HS-27A (cell line): Measurements from ENCODE around the gene ECI1.
"Not testable (repeated sequence)": the region's sequence is repeated elsewhere in the genome, so short reads cannot be mapped to it uniquely, and the experiment has no call there.

Experiments
- DNase-seq: peaks from one replicate; pipeline ENCODE4 v3.0.0-alpha.2; 2012; ENCODE audit warnings: low read depth, missing footprints

Gene ECI1

DNA sequence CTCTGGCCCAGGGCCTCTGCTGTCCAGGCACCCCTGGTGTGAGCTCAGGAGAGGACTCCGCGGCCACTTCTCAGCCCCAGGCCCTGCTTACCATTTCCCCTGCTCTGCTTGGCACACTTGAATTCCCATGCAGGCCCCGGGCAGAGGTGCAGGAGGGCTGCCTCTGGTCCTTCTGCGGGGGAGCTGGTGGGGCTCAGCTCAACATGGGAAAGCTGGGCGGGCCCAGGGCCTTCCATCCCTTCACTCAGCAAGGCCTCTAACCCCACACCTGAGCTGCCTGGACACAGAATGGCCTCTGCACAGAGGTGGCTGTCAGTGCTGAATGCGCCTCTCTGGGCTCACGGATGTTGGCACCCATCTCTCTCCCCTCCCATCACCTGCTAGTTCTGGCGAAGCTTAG is 29.1 kb upstream of the ECI1 start:
- no peak for DNase-seq

DNA sequence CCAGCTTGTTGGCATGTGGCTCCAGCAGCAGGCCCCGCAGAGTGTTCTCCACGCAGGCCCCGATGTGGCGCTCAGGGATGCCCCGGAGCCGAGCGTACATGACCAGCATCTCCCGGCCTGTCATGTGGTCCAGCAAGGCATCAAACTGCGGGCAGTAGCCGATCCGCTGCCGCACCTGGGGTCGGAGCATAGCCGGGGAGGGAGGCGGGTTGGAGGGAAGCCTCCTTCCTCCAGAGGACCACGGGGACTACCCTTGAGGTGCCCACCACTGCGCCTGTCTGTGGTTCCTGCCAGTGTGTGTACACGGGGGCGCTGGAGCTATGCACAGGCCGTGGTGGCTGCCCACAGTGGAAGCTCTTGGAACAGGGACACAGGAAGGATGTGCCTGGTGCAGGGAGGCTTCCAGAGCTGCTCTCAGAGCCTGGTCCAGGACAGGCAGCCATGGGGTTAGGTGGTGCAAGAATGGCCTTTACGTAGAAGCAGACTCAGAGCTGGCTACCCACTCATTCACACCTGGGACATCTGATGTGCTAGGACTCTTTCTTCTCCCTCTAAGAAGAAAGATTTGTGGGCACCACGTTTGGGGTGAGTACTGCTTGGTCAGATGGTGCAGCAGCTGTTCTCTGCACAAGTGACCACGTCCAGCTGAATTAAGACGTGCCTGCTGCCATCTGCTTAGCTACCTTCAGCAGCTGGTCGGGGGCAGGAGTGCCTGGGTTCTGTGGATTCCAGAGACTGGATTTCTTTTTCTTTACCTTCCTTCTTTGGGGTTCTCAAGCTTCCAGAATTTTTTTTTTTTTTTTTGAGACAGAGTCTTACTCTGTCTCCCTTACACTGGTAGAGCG is 27.8 kb upstream of the ECI1 start:
- no peak for DNase-seq

DNA sequence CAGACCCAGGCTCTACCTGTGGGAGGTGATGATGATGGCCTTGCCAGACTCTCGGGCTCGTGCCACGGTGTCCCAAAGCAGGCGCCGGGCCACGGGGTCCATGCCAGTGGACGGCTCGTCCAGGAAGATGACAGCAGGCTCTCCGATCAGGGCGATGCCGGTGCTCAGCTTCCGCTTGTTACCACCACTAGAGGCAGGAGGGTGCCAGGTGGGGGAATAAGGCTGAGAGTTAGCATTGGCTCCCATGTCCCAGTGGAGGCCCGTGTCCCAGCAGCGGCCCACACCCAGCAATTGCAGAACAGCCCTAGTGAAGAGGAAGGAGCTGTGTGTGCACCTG is 26.9 kb upstream of the ECI1 start:
- DNase-seq: no peak

DNA sequence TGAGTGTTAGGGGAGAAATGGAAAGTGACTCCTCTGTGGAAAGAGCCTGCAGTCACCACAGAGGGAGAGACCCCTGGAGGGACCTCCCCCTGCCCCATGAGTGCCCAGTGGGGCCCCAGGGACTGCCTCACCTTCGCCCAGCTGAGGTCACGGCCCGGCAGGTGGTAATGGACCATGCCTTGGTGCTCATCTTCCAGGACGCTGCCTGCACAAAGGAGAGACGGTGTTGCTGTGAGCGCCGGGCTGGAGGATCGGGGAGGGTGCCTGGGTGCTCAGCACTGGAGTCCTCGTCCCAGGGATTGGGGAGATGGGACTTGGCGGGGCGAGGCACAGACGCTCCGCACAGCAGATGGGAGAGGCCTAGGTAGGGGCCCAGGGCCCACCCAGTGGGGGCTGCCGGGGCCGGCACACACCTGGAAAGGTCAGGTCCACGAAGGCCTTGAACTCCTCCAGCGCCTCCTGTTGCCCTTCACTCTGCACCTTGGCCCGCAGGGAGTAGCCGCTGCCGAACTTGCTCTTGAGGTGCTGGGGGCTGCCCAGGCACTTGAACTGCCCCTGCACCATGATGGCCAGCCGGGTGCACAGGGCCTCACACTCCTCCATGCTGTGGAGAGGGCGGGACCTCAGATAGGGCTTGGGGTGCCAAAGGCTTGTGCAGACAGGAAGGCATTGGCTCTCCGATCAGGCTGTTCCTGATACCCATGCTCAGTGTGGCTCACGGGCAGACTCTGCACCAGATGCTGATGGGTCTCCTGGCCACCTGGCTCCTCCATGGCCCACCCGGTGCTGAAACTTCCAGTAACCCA is 26.3 kb upstream of the ECI1 start:
- DNase-seq: no peak

DNA sequence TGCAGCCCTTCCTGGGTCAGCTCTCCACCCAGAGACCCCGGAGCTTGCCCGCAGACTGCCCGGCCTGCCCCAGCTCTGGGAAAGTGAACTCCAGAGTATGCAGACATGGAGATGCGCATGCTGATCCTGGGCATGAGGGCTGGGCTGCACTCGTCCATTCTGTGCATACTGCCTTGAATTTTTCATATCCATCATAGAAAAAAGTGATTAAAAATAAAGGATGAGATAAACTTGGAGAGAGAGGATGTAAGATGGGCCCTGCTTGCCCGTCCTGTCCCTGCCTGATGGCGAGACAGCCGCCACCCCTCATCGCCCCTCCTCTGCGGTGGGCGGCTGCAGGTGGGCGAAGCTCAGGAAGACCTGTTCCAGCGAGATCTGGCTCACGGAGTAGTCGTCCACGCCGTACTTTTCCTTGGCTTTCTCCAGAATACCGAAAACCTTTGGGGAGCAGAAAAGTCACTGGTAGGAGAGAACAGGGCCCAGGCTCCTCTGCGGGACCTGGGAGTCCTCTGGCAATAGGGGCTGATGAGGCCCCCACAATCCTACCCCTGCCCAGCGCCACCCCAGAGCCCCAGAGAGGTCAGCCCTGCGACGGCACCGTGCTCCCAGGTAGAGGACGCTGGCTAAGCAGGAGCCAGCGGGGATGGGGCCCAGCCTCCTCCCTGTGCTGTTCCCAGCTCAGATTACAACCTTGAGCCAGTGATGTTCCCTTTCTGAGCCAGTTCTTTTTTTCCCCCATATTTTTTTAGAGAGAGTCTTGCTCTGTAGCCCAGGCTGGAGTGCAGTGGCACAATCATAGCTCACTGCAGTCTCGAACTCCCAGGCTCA is 25.2 kb upstream of the ECI1 start:
- no peak for DNase-seq

DNA sequence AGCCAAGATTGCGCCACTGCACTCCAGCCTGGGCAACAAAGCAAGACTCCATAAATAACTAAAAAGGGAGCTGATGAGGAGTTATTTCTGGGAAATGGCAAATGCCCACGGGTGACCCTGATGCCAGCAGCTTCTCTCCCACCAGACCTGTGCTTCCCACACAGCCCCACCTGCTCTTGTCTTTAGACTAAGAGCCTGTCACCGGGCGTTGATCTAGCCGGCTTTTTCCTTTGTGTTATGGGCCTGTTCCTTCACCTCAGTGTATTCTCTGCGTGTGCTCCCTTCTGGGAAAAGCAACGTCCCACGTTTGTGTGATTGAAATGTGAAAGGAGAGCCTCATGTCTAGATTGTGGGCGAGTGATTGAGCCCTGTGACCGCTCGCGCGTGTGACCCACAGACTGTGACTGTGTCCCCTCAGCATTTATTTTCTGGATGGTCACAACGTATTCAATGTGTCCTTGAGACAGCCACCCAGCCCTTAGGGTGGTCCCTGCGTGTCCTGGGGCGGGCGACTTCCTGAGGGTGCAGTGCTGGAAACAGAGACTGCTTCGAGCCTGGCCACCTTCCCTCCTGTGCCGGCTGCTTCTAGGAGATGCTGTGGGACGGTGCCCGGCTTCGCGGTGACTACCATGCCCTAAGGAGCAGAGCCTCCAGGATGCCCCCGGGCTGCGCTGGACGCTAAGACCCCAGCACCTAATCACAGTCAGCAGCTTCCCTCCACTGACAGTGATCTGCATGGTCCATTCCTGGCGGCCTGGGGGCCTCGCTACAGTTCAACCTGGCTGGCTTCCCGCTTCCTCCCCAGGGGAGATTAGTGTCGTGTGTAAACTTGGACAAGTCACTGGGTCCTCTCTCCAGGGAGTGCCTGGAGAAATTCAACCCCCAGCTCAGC is 24.3 kb upstream of the ECI1 start:
- DNase-seq: no peak

DNA sequence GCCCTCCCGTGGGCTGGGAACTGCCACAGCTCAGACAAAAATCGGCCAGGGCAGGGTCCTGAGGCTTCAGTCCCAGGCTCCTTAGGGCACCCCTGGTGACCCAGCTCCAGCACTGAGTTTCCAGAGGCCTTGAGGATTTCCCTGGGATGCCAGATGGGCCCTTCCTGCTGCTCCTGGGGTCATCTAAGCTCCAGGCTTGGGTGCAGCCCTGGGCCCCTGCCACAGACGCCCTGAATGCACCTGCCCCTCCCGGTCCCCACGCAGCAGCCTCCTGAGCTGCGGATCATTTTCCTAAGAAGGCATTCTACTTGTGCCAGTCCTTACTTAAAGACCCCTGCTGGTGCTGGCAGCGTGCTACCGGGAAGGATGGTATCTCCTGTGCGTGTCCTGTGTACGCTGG is 22.5 kb upstream of the ECI1 start:
- no peak for DNase-seq

DNA sequence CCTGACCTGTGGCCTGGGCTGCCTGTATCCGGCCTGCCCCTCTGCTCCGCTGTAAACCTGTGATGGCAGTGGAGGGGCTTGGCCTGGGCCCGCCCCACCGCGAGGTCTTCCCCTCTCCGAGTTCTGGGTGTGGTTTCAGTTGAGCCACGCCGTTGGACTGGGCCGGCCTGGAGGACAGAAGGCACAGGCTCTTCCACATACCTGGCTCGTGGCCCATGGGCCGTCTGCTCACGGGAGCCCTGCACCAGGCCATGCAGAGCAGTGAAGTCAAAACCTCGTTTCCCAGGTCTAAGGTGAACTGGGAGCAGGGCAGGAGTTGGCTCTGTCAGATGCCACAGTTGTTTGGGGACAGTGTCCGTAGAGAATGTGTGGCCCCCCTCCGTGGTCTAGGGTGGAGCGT is 22.1 kb upstream of the ECI1 start:
- DNase-seq: no peak

DNA sequence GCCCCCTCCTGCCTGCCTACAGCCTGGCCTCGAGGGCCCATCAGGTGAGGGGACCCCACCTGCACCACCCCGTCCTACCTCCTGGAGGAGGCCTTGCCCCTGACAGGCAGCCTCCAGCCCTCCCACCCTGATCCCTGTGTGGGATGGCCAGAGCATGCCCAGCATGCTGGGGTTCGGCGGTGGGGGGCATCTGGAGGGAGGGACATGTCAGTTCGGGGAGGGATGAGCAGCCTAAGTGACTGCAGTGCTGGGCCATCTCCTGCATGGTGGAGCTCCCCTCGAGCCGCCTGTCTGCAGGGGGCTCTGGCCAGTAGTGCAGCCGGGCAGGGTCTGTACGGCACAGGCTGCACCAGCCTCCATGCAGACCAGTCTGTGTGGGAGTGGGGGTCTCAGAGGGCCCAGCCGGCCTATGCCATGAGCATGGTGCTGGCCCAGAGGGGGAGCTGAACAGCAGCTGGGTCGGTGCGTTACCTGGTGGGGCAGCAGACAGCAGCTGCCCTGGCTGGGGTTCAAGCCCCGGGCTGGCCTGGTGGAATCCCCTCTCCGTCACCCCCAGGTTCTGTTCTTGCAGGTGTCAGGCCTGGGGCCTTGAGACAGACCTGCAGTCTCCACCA is 20.6 kb upstream of the ECI1 start:
- no peak for DNase-seq

DNA sequence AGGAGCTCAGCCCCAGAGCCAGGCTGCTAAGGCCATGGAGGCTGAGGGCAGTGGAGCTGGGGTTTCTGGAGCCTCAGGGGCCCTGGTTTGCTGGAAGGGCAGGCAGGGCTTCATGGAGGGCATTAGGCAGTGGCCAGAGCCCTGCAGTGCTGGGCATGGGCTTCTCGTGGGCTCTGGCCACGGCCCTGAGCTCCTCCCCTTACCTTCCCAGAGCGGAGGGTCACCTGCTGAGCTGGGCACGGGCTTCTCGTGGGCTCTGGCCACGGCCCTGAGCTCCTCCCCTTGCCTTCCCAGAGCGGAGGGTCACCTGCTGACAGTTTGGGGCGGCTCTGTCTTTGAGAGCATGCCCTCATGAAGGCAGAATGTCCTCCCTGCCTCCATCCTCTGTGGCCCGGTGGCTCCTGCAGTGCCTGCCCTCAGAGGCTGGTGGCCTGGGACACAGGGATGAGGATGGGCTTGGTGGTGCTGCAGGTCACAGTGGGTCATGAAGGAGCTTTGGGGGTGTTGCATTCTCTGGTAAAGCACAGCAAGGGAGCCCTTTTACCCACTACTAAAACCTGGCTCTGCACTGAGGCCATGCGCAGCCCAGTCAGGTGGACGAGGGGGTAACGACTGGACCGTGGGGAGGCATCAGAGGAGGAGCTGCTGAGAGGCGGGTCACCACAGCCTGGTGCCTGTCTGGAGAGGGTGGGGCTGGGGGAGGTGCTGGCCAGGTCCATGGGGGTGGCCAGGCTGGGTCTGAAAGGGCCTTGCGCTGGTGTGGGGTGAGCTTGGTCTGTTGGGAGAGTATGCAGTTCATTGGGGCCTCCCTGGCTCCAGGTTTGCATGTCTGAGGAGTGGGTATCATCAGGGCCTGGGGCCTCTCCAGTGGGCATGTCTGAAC is 19.4 kb upstream of the ECI1 start:
- no peak for DNase-seq

DNA sequence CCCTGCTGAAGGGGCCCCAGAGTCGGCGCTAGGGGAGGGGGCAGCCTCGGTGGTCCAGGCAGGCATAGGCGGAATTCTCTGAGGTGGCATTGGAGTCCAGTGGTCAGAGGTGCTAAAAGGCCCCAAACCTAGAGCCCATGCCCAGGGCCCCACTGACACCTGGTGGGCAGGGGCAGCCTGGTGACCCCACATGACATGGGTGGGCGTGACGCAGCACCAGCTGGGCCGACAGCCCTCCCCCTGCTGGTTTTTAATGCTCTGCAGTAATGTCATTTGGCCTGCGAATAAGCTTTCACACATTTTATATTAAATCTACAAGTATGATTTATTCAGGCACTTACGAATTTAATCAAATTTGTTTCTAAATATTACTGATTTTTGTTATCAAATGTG is 18.7 kb upstream of the ECI1 start:
- no peak for DNase-seq

DNA sequence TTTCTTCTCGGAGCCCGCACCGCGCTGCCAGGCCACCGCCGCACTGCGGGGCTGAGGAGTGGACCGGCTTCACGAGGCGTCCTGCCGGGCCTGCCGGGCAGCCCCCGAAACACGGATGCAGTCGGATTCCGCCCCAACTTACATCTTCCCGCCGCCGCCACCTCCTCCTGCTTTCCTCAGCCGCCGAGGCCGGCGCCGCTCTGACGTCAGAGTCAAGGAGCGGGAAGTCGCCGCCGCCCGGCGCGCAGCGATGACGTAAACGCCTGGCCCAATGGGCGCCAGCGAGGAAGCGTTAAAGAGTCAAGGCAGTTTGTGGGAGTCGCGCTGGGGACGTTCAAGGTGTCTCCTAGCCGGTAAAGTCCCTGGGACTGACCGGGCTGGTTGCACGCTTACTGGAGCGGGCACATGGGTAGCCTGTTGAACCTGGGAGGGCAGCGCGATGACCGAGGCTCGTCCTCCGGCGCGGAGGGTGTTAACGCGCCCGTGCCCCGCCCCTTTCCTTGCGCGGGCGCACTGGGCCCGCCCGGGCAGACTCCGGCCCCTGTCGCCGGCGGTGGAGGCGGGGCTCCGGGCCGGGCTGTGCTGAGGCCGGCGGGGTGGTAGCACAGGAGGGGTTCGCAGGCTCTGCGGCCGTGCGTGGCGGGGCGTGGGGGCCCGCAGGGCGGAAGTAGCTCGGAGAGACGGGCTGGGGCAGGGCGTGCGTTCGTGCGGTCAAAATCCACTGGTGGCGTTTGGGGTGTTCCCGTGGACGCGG is 16.7 kb upstream of the ECI1 start, which contains the start of gene RNPS1:
TSS of gene RNPS1 (minus strand) at position 214 of the 754 bp plus-strand sequence. CDS start 3,483 bp downstream, outside the sequence.
- DNase-seq: peak; percentile 93

DNA sequence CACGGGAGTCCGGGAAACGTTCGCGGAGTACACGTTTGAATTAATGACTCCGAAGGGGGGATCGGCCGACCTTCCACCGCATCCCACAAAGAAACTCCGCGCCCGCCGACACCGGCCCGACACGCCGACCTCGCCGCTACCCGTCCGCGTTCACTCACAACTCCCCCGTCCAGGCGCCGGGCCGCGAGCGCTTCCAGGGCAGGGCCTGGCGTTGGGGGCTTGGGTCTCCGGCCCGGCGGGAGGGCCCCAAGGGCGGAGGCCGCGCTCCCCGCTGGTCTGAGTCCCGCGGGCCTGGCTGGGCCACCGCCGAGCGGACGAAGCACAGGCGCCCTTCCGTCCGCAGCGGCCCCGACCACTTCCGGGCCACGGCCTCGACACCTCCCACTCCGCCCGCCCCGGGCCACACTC is 16.1 kb upstream of the ECI1 start:
- not testable (repeated sequence) for DNase-seq

DNA sequence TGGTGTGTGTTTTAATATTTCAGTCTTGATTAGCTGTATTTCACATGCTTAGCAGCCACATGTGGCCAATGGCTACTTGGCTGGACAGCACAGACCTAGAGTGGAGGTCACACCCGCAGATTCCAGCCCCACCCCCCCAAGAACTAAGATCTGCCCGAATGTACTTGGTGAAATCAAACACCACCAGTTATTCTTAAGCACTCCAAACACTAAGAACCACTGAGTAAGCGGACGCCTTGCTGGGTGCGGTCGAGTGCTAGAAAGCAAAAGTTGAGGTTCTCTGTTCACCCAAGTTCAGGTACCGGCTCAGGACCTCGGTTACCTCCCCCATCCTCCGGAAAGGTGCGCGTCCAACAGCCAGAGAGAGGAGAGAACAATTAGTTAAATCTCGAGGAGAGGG is 15.5 kb upstream of the ECI1 start:
- DNase-seq: not testable (repeated sequence)

DNA sequence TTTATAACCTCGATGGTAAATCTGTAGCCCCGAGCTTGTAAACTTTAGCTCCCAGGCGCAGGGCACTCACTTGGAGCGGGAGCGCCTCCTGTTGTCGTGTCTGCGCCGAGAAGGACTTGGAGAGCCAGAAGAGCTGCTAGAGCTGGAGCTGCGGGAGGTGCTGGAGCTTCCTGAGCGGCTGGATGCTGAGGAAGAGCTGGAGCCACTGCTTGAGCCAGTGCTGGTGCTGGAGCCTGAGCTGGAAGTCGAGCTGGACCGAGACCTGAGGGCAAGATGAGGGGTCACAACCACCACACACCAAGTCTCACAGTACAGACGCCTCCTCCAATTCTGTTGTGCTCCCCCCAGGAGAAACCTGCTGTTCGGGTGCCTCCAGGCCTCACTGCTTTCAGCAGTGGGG is 11.6 kb upstream of the ECI1 start:
- DNase-seq: not testable (repeated sequence)

DNA sequence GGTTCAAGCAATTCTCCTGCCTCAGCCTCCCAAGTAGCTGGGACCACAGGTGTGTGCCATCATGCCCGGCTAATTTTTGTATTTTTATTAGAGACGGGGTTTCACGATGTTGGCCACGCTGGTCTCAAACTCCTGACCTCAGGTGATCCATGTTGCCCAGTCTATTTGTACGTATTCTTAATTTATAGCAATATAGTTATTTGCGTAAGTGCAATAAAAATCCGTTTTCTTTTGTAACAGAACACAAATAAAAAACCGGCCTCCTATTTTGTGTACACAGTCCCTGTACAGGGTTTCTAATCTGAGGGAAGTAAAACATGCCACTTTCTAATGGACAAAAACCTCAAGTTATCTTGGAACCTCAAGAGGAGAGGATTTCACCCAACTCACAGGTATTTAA is 8.9 kb upstream of the ECI1 start:
- DNase-seq: no peak

DNA sequence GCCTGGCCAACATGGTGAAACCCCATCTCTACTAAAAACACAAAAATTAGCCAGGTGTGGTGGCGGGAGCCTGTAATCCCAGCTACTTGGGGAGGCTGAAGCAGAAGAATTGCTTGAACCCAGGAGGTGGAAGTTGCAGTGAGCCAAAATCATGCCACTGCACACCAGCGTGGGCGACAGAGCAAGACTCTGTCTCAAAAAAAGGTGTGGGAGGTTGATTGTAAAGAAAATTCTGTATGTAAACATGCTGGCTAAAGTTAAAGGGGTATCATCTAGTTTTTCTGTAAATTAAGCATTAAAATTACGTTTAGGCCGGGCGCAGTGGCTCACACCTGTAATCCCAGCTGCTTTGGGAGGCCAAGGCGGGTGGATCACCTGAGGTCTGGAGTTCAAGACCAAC is 7.1 kb upstream of the ECI1 start:
- DNase-seq: not testable (repeated sequence)

DNA sequence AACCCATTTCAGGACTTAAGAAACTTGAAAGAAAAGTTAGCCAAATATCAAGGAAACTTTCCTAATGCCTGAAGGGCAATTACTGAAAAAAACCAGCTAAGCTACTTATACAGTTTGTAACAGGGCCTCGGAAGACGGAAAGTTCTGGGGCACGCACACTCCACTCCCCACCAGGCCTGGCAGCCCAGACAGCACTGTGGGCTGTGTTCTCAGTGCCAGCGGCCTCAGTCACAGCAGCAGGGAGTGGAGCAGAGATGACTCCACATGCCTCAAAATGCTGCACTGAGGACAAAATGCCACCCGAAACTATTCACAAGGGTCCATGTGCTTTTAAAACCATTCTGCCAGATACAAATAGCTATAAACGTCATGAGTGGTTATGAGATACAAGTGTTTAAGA is 6.3 kb upstream of the ECI1 start:
- no peak for DNase-seq

DNA sequence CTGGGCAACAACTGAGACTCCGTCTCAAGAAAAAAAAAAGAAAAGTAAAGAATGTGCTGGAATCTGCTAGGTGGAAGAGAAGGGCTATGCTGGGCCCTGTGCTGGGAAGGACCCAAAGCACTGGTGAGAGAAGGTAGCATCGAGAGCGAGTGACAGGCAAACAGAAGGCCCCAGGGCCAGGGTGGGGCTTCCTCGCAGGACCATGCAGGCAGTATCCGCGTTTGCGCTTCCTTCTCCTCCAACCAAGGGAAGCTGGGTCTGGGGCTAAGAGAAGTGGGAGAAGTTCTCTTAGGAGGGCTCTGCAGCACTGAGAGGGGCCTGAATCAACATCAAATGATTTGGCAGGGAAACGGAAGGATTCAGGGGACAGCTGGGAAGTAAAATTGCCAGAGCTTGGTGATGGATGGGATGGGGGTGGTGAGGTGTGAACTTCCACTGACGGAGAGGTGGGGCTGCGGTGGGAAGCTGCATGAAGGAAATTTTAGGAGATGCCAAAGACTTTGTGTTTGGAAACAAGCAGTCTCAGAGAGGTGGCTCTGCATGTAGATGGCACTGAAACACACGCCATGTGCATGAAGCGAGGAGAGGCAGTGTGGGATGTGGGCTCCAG is 5.2 kb upstream of the ECI1 start:
- DNase-seq: no peak
